Fibroblast of lung (primary cell): ENCODE data around the gene SLC13A2. TPM values are rescaled to one million over a fixed set of nuclear protein-coding genes. Genes with fewer than 3 reads are reported as not detected.

Experiments used
- DNase-seq, 2 donors: peaks; one replicate each; pipeline versions ENCODE4 v3.0.0 to v3.0.0-alpha.2; 2010; ENCODE audit warnings: low read depth in 2 of 2
- H2AFZ ChIP-seq: 2 replicates; pipeline ENCODE4 v1.5.1; 2012; ENCODE audit warnings: low read length, control low read depth, inconsistent platforms
- H3K27ac ChIP-seq: 2 replicates; pipeline ENCODE4 v1.5.1; 2011; ENCODE audit warnings: low read length, control low read depth; ENCODE audit not compliant: insufficient read depth
- H3K27me3 ChIP-seq: 2 replicates; pipeline ENCODE4 v1.5.1; 2011; ENCODE audit warnings: mild to moderate bottlenecking, low read length; ENCODE audit not compliant: control insufficient read depth, insufficient read depth
- H3K36me3 ChIP-seq: 2 replicates; pipeline ENCODE4 v1.5.1; 2011; ENCODE audit warnings: low read length; ENCODE audit not compliant: control insufficient read depth, insufficient read depth
- H3K4me1 ChIP-seq: 2 replicates; pipeline ENCODE4 v1.5.1; 2011; ENCODE audit warnings: low read length; ENCODE audit not compliant: control insufficient read depth, insufficient read depth; ENCODE audit errors: extremely low read depth
- H3K4me2 ChIP-seq: 2 replicates; pipeline ENCODE4 v1.5.1; 2011; ENCODE audit warnings: low read length, control low read depth; ENCODE audit not compliant: insufficient read depth; ENCODE audit errors: extremely low read depth
- H3K4me3 ChIP-seq, 4 experiments: fragments of 200-600 bp in 1 of 4; sonication (generic) in 1 of 4; replicated peaks in 1 of 4; 2 replicates each; pipeline ENCODE4 v1.5.1; 2011 to 2016; ENCODE audit warnings: low read length in 4 of 4, low read depth in 3 of 4, mild to moderate bottlenecking in 3 of 4, control low read depth in 2 of 4, inconsistent platforms in 1 of 4, mixed read lengths in 1 of 4; ENCODE audit not compliant: insufficient read depth in 1 of 4; ENCODE audit errors: control extremely low read depth in 1 of 4
- H3K79me2 ChIP-seq: 2 replicates; pipeline ENCODE4 v1.5.1; 2012; ENCODE audit warnings: mild to moderate bottlenecking, low read length, inconsistent platforms; ENCODE audit not compliant: control insufficient read depth, insufficient read depth
- H3K9ac ChIP-seq: 2 replicates; pipeline ENCODE4 v1.5.1; 2011; ENCODE audit warnings: mild to moderate bottlenecking, low read length, control low read depth; ENCODE audit not compliant: insufficient read depth
- H3K9me3 ChIP-seq: 2 replicates; pipeline ENCODE4 v1.5.1; 2012; ENCODE audit warnings: low read depth, low read length; ENCODE audit not compliant: control insufficient read depth, insufficient read depth
- H4K20me1 ChIP-seq: 2 replicates; pipeline ENCODE4 v1.5.1; 2011; ENCODE audit warnings: low read length; ENCODE audit not compliant: control insufficient read depth, insufficient read depth; ENCODE audit errors: extremely low read depth
- CTCF ChIP-seq, 2 donors: IDR thresholded peaks in 1 of 2; conservative IDR thresholded peaks in 1 of 2; 1 replicate in 1 of 2; 2 replicates in 1 of 2; pipeline ENCODE4 v1.5.1; 2011 to 2012; ENCODE audit warnings: low read length in 2 of 2, control low read depth in 1 of 2, inconsistent platforms in 1 of 2, low read depth in 1 of 2, mild to moderate bottlenecking in 1 of 2
- EZH2 ChIP-seq: IDR thresholded peaks from 2 replicates; pipeline ENCODE4 v1.5.1; 2012; ENCODE audit warnings: low read length, control low read depth, mild to moderate bottlenecking; ENCODE audit errors: missing control alignments
- polyA plus RNA-seq, 2 donors: library from polyadenylated mRNA; depleted of rRNA in 1 of 2; stranded (reverse) in 1 of 2; unstranded in 1 of 2; fragments of >200 nt; gene quantifications; 2 replicates each; pipeline ENCODE4 v1.2.1, GENCODE V29; 2011 to 2012; ENCODE audit warnings: missing spikeins in 1 of 2
- total RNA-seq: library from RNA; depleted of rRNA; stranded (reverse); fragments of >200 nt; gene quantifications from 2 replicates; pipeline ENCODE4 v1.2.1, GENCODE V29; 2014

SLC13A2 gene
- total and polyA plus RNA-seq, 2 donors (not counting 1 experiment from before 2014, with no cell fraction given): not detected

GRCh38 chr17:28536532-28537218 is 63.2 kb downstream of the SLC13A2 start:
- no peaks in the 10 kb centered on the region for H3K36me3 ChIP-seq
- no peaks in the 10 kb centered on the region for H3K79me2 ChIP-seq
- H3K4me3 ChIP-seq: no peak overlapping the region
- H3K9ac ChIP-seq: no peak overlapping the region
- H3K9me3 ChIP-seq: no peaks in the 10 kb centered on the region
- H3K4me1 ChIP-seq: no peaks in the 10 kb centered on the region
- H3K27ac ChIP-seq: no peak overlapping the region
- H4K20me1 ChIP-seq: no peaks in the 10 kb centered on the region
- no peak overlapping the region for H2AFZ ChIP-seq
- DNase-seq: no peak
- TF ChIP-seq CTCF (conservative IDR thresholded peaks at IDR 0.05 in 1 of 2, IDR thresholded peaks at IDR 0.05 in 1 of 2; ENCODE audit: low read depth in 1 of 2, low read length in 2 of 2) (no peak), EZH2 (no peak)
- peaks cover 11% of the 10 kb centered on the region for H3K27me3 ChIP-seq
- H3K4me2 ChIP-seq: no peak overlapping the region

- Histone ChIP-seq H3K4me2 (no peak overlapping the region), H3K9ac (no peak overlapping the region), H3K4me1 (no peaks in the 10 kb centered on the region), H3K27me3 (peaks cover 11% of the 10 kb centered on the region), H3K27ac (no peak overlapping the region), H3K4me3 (no peak overlapping the region), H3K79me2 (no peaks in the 10 kb centered on the region), H4K20me1 (no peaks in the 10 kb centered on the region), H3K9me3 (no peaks in the 10 kb centered on the region), H2AFZ (no peak overlapping the region), H3K36me3 (no peaks in the 10 kb centered on the region)
- TF ChIP-seq EZH2: no peak
- no peak for TF ChIP-seq CTCF (conservative IDR thresholded peaks at IDR 0.05 in 1 of 2, IDR thresholded peaks at IDR 0.05 in 1 of 2; ENCODE audit: low read depth in 1 of 2, low read length in 2 of 2)
- DNase-seq: no peak
Observed at GRCh38 chr17:28537219-28537610, 63.8 kb downstream of the SLC13A2 start.

- Histone ChIP-seq H3K36me3 (no peaks in the 10 kb centered on the region), H3K9ac (no peak overlapping the region), H3K4me3 (no peak overlapping the region), H3K9me3 (no peaks in the 10 kb centered on the region), H3K4me2 (no peak overlapping the region), H4K20me1 (no peaks in the 10 kb centered on the region), H3K27me3 (peaks cover 11% of the 10 kb centered on the region), H2AFZ (no peak overlapping the region), H3K4me1 (no peaks in the 10 kb centered on the region), H3K79me2 (no peaks in the 10 kb centered on the region), H3K27ac (no peak overlapping the region)
- no peak for DNase-seq
- TF ChIP-seq CTCF (conservative IDR thresholded peaks at IDR 0.05 in 1 of 2, IDR thresholded peaks at IDR 0.05 in 1 of 2; ENCODE audit: low read depth in 1 of 2, low read length in 2 of 2) (no peak), EZH2 (no peak)
Observed at GRCh38 chr17:28538296-28538895, 65.0 kb downstream of the SLC13A2 start.
